SIG-M5 treated with dmso at 0.1 percent for 504 hours (cell line): ENCODE measurements around the gene MADD.

Experiments used
- DNase-seq: peaks from one replicate; lab custom pipeline; 2025; ENCODE audit not compliant: unreplicated experiment; lab: John Stamatoyannopoulos, UW

The MADD gene

GRCh38 chr11:47249378-47249715, 20.6 kb upstream of the MADD start:
- no peak for DNase-seq

GRCh38 chr11:47251751-47252150, 18.2 kb upstream of the MADD start:
- no peak for DNase-seq

GRCh38 chr11:47253660-47254059, 16.3 kb upstream of the MADD start:
- DNase-seq, result no peak

- DNase-seq, result no peak
Measured at GRCh38 chr11:47254386-47254785, 15.5 kb upstream of the MADD start.

- DNase-seq, result no peak
Measured at GRCh38 chr11:47256374-47256773, 13.6 kb upstream of the MADD start.

- no peak for DNase-seq
Measured at GRCh38 chr11:47257177-47257516, 12.8 kb upstream of the MADD start.

- DNase-seq, result no peak
Measured at GRCh38 chr11:47257517-47258316, 12.2 kb upstream of the MADD start, which contains the start of gene NR1H3. TSS of gene NR1H3 (plus strand) at chr11:47257996. CDS start at chr11:47259217, 1,221 bp downstream.

GRCh38 chr11:47258317-47258902, 11.5 kb upstream of the MADD start:
- no peak for DNase-seq

GRCh38 chr11:47259232-47259977, 10.5 kb upstream of the MADD start:
- peak; percentile 33 for DNase-seq

GRCh38 chr11:47260366-47260765, 9.6 kb upstream of the MADD start:
- no peak for DNase-seq

GRCh38 chr11:47261291-47261800, 8.6 kb upstream of the MADD start:
- DNase-seq, result no peak

- DNase-seq, result no peak
Measured at GRCh38 chr11:47264119-47264518, 5.8 kb upstream of the MADD start.

GRCh38 chr11:47264521-47264920, 5.4 kb upstream of the MADD start:
- DNase-seq, result no peak

GRCh38 chr11:47267876-47268275, 2.1 kb upstream of the MADD start:
- DNase-seq, result no peak

GRCh38 chr11:47268448-47269001, 1.4 kb upstream of the MADD start:
- DNase-seq, result no peak

GRCh38 chr11:47269002-47269828, 718 bp upstream of the MADD start:
- peak; percentile 97 for DNase-seq

- DNase-seq, result peak; percentile 70
Measured at GRCh38 chr11:47270331-47271271, 668 bp downstream of the MADD start.

GRCh38 chr11:47271328-47271727, 1.4 kb downstream of the MADD start:
- no peak for DNase-seq

GRCh38 chr11:47271961-47272661, 2.2 kb downstream of the MADD start:
- DNase-seq, result peak; percentile 15
